AG09309 (cell line): Measurements from ENCODE around the gene GNAZ.

Experiments used
- DNase-seq: peaks from one replicate; pipeline ENCODE4 v3.0.0-alpha.2; 2010; ENCODE audit warnings: low read depth
- H3K4me3 ChIP-seq: 2 replicates; pipeline ENCODE4 v1.5.1; 2011; ENCODE audit warnings: mild to moderate bottlenecking, low read depth, low read length, moderate library complexity; ENCODE audit not compliant: control insufficient read depth
- TF ChIP-seq, protein P1 (sequence below): IDR thresholded peaks from 2 replicates; pipeline ENCODE4 v1.5.1; 2011; ENCODE audit warnings: mild to moderate bottlenecking, low read depth, low read length, inconsistent platforms; ENCODE audit not compliant: insufficient read depth, control insufficient read depth; ENCODE audit errors: missing control alignments

The GNAZ gene

DNA sequence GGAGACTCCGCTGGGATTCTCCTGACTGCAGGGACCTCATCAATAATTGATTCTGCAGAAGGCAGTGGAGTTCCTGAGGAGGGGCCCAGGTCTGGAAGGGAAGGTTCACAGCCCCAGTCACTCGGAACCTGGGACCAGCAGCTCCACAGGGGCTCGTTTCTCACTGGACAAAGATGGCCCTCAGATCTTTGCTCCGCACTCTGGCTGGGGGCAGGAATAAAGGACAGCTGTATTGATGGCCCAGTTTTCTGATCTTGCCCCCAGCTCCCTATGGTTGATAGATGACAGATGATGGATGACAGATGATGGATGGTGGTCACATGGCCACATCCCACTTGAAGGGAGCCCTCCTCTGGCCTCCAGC is 98.7 kb downstream of the GNAZ start:
- no peak overlapping the region for H3K4me3 ChIP-seq
- DNase-seq = no peak
- TF ChIP-seq, protein P1, sequence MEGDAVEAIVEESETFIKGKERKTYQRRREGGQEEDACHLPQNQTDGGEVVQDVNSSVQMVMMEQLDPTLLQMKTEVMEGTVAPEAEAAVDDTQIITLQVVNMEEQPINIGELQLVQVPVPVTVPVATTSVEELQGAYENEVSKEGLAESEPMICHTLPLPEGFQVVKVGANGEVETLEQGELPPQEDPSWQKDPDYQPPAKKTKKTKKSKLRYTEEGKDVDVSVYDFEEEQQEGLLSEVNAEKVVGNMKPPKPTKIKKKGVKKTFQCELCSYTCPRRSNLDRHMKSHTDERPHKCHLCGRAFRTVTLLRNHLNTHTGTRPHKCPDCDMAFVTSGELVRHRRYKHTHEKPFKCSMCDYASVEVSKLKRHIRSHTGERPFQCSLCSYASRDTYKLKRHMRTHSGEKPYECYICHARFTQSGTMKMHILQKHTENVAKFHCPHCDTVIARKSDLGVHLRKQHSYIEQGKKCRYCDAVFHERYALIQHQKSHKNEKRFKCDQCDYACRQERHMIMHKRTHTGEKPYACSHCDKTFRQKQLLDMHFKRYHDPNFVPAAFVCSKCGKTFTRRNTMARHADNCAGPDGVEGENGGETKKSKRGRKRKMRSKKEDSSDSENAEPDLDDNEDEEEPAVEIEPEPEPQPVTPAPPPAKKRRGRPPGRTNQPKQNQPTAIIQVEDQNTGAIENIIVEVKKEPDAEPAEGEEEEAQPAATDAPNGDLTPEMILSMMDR = no peak
